Measurements from ENCODE around the gene MRPL42. TPM values are rescaled to one million over a fixed set of nuclear protein-coding genes. Genes with fewer than 3 reads are reported as not detected.

The MRPL42 gene
- total RNA-seq, 2 experiments from 2014 or later, result 39.0 to 39.3 TPM

DNA sequence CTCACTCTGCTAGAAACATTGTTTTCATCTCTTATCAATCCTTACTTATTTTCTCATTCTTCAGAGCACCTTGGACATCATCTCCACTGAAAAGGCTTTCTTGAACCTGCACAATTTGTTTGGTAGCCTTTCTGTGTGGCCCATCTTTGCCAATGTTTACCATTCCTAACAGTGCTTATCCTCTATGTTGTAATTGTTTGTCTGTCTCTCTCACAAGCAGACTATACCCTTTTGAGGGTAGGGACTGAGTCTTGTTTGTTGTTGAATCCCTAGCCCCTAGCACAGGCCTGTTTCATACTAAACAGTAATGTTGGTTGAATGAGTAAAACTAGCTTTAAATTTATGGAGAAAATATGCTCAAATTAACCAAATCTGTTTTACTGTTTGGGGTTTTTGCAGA is 9.2 kb downstream of the MRPL42 start:
- no peaks in the 10 kb centered on the region for H3K27me3 Mint-ChIP-seq
- ATAC-seq (ENCODE audit: poor library complexity) (no peak), DNase-seq (no peak)
- H3K9me3 ChIP-seq (ENCODE audit: control insufficient read depth in 1 of 2, insufficient read depth in 1 of 2, low read length in 2 of 2), result no peaks in the 10 kb centered on the region
- intact Hi-C loops (cut with DNase I, micrococcal nuclease), result no loop called here
- H3K4me1 Mint-ChIP-seq (ENCODE audit: low read depth), result no peaks in the 10 kb centered on the region
- H3K9me3 Mint-ChIP-seq, result no peaks in the 10 kb centered on the region
- H3K4me1 ChIP-seq (ENCODE audit: insufficient read depth, low read length), result no peaks in the 10 kb centered on the region
- ChIA-PET POLR2A (interaction anchor here (1.5 to 1.7 kb wide), 2 partner anchors 9 to 10 kb away, joined by 4 read pairs; no protein-coding TSS in a partner anchor), CTCF (interaction anchor here (1.9 kb wide), 1 partner anchor 9 kb away, joined by 7 read pairs; no protein-coding TSS in a partner anchor)
- no peak overlapping the region for H3K4me3 Mint-ChIP-seq
- H3K27ac ChIP-seq (ENCODE audit: low read depth in 1 of 2, low read length in 2 of 2), result no peak overlapping the region
- H3K4me3 ChIP-seq (ENCODE audit: low read length), result no peak overlapping the region
- H3K27ac Mint-ChIP-seq, result no peak overlapping the region
- H3K36me3 Mint-ChIP-seq (ENCODE audit: low read depth), result peaks cover 67% of the 10 kb centered on the region
- TF ChIP-seq, protein P1, sequence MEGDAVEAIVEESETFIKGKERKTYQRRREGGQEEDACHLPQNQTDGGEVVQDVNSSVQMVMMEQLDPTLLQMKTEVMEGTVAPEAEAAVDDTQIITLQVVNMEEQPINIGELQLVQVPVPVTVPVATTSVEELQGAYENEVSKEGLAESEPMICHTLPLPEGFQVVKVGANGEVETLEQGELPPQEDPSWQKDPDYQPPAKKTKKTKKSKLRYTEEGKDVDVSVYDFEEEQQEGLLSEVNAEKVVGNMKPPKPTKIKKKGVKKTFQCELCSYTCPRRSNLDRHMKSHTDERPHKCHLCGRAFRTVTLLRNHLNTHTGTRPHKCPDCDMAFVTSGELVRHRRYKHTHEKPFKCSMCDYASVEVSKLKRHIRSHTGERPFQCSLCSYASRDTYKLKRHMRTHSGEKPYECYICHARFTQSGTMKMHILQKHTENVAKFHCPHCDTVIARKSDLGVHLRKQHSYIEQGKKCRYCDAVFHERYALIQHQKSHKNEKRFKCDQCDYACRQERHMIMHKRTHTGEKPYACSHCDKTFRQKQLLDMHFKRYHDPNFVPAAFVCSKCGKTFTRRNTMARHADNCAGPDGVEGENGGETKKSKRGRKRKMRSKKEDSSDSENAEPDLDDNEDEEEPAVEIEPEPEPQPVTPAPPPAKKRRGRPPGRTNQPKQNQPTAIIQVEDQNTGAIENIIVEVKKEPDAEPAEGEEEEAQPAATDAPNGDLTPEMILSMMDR (IDR thresholded peaks at IDR 0.05), result no peak
- peaks cover 67% of the 10 kb centered on the region for H3K36me3 ChIP-seq (ENCODE audit: insufficient read depth, low read length)
- H3K27me3 ChIP-seq (ENCODE audit: control insufficient read depth in 1 of 2, insufficient read depth in 2 of 2, low read length in 2 of 2), result no peaks in the 10 kb centered on the region

DNA sequence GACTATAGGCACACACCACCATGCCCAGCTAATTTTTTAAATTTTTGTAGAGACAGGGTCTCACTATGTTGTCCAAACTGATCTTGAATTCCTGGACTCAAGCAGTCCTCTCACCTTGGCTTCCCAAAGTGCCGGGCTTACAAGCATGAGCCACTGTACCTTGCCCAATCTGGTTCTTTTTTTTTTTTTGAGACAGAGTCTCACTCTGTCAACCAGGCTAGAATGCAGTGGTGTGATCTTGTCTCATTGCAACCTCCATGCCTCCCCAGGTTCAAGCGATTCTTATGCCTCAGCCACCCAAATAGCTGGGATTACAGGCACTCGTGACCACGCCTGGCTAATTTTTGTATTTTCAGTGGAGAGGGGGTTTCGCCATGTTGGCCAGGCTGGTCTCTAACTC is 15.4 kb downstream of the MRPL42 start:
- peaks cover 81% of the 10 kb centered on the region for H3K36me3 ChIP-seq (ENCODE audit: insufficient read depth, low read length)
- ATAC-seq (ENCODE audit: poor library complexity), result no peak

DNA sequence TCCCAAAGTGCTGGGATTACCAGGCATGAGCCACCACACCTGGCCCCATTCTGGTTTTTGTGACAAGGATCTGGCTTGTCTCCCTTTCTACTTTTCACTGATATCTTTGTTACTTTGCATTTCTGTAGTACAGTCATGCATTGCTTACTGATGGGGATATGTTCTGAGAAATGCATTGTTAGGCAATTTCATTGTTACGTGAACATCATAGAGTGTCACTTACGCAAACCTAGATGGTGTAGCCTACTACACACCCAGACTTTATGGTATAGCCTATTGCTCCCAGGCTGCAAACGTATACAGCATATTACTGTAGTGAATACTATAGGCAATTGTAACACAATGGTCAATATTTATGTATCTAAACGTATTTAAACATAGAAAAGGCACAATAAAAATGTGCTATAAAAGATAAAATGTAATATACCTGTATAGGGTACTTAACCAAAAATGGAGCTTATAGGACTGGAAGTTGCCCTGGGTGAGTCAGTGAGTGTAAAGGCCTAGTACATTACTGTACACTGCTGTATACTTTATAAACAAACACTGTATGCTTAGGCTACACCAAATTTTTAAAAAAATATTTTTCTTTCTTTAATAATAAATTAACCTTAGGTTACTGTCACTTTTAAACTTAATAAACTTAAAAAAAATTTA is 16.0 kb downstream of the MRPL42 start:
- TF ChIP-seq, protein P1 (IDR thresholded peaks at IDR 0.05), result no peak
- no peak overlapping the region for H3K27ac Mint-ChIP-seq
- Histone ChIP-seq H3K4me1 (ENCODE audit: insufficient read depth, low read length) (no peaks in the 10 kb centered on the region), H3K4me3 (ENCODE audit: low read length) (no peak overlapping the region), H3K9me3 (ENCODE audit: control insufficient read depth in 1 of 2, insufficient read depth in 1 of 2, low read length in 2 of 2) (no peaks in the 10 kb centered on the region), H3K36me3 (ENCODE audit: insufficient read depth, low read length) (peaks cover 81% of the 10 kb centered on the region), H3K27ac (ENCODE audit: low read depth in 1 of 2, low read length in 2 of 2) (no peak overlapping the region), H3K27me3 (ENCODE audit: control insufficient read depth in 1 of 2, insufficient read depth in 2 of 2, low read length in 2 of 2) (no peaks in the 10 kb centered on the region)
- H3K4me3 Mint-ChIP-seq, result no peak overlapping the region
- no peaks in the 10 kb centered on the region for H3K27me3 Mint-ChIP-seq
- intact Hi-C loops (cut with DNase I, micrococcal nuclease), result no loop called here
- no peak for DNase-seq
- H3K4me1 Mint-ChIP-seq (ENCODE audit: low read depth), result no peaks in the 10 kb centered on the region
- H3K36me3 Mint-ChIP-seq (ENCODE audit: low read depth), result peaks cover 51% of the 10 kb centered on the region
- no peak for ATAC-seq (ENCODE audit: poor library complexity)
- CTCF ChIA-PET, result interaction anchor here (0.6 to 1.2 kb wide), 2 partner anchors 16 to 1438 kb away, joined by 3 to 8 read pairs; partner anchors contain the start of gene MRPL42
- H3K9me3 Mint-ChIP-seq, result no peaks in the 10 kb centered on the region
- POLR2A ChIA-PET, result no interaction called here

More for the DNA sequence above, 15.4 kb downstream of the MRPL42 start:
- intact Hi-C loops (cut with DNase I, micrococcal nuclease), result no loop called here
- no peaks in the 10 kb centered on the region for H3K4me1 Mint-ChIP-seq (ENCODE audit: low read depth)
- POLR2A ChIA-PET, result no interaction called here
- CTCF ChIA-PET, result no interaction called here
- H3K9me3 Mint-ChIP-seq, result no peaks in the 10 kb centered on the region
- Histone ChIP-seq H3K4me1 (ENCODE audit: insufficient read depth, low read length) (no peaks in the 10 kb centered on the region), H3K27ac (ENCODE audit: low read depth in 1 of 2, low read length in 2 of 2) (no peak overlapping the region), H3K27me3 (ENCODE audit: control insufficient read depth in 1 of 2, insufficient read depth in 2 of 2, low read length in 2 of 2) (no peaks in the 10 kb centered on the region), H3K4me3 (ENCODE audit: low read length) (no peak overlapping the region), H3K9me3 (ENCODE audit: control insufficient read depth in 1 of 2, insufficient read depth in 1 of 2, low read length in 2 of 2) (no peaks in the 10 kb centered on the region)
- no peak overlapping the region for H3K4me3 Mint-ChIP-seq
- DNase-seq, result no peak
- TF ChIP-seq, protein P1 (IDR thresholded peaks at IDR 0.05), result no peak
- H3K27ac Mint-ChIP-seq, result no peak overlapping the region
- no peaks in the 10 kb centered on the region for H3K27me3 Mint-ChIP-seq
- H3K36me3 Mint-ChIP-seq (ENCODE audit: low read depth), result peaks cover 53% of the 10 kb centered on the region

All from CD4-positive, alpha-beta T cell (primary cell).